Measurements from ENCODE around the gene C8A.

The C8A gene

DNA sequence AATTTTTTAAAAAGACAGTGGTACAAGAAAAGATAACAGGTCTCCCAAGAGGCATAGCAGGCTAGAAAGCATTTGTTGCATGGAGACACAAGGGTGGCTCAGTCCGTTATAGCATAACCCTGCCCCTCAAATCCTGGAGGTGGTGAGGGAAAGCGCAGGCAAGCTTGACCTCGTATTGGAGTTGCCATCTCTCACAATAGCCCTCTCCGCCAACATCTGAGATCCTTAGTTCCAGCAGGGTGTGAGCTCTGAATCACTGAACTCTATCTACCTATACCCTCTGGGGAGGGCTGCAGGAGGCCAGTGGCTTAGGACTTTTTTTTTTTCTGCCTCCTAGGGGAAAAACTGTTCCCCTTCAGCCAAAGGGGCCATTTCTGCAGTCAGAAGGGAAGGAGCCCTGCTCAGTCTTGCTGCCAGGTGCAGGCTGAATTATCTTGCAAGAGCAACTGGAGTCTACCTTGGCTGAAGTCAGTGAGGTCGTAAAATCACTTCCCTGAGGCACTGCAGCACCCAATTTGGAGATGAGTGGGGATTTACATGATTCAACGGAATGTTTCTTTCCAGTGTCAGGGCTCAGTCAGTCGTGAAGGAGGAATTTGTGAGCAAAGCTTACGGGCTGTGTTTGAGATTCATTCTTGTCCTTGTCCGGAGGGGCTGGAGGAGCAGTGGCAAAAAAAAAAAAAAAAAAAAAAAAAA lies 17.2 kb upstream of the C8A start:
- no peak for DNase-seq (ENCODE audit: low spot score)

DNA sequence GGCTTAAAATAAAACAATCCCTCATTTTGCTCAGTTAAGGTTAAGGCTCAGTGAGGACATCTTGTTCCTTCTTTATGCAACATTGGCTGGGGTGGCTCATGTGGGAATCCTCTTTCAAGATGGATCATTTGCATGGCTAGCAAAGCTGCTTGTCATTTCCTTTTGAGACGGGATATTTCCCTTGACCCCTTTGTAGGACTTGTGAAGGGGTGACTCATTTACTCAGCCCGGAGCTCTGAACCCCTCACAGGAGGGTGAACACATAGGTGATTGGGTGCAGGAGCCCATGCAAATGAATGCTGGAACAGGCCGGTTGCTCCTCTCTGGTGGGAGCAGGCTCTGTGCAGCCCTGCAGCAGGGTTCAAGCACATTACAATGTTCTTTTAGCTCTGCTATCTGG lies 15.8 kb upstream of the C8A start:
- DNase-seq (ENCODE audit: low spot score): no peak

DNA sequence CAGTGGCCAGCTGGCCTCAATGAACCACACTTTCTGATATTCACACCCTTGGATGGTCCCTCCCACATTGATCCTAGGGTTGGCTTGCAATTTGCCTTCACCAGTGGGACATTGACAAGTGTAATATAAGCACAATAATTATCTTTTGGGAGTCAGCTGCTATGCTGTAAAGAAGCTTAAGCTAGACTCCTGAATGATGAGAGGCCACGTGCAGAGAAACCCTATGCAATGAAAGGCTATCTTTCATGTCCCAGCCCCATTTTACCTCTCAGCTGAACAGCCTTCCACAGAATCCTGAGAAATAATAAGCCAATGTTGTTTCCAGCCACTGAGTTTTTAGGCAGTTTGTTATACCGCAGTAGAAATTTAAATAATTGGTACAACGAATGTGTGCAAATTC lies 11.1 kb upstream of the C8A start:
- no peak for DNase-seq (ENCODE audit: low spot score)

DNA sequence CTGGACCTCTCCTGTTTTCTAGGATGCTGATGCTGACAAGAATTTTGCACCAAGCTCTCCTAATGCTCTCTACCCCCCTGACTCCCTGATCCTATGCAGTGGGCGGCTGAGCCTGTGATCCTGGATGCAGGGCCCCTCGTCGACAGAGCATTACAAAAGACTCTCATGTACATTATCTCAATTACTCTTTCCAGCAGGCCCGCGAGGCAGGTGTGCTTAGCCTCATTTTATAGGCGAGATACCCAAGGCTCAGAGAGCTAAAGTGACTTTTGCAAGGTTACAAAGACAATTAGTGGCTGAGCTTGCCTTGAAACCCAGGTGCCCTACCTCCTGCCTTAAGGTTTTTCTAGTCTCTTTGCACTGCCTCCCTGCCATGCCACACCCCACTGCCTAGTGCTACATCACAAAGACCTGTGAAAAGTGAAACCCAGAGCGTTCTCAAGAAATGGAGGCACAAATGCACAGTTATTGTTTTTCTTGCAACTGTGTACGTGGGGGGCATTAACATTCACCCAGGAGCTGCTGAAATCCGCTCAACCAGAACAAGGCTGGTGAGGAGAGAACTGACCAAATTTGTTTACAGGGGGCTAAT lies 10.0 kb upstream of the C8A start:
- no peak for DNase-seq (ENCODE audit: low spot score)

DNA sequence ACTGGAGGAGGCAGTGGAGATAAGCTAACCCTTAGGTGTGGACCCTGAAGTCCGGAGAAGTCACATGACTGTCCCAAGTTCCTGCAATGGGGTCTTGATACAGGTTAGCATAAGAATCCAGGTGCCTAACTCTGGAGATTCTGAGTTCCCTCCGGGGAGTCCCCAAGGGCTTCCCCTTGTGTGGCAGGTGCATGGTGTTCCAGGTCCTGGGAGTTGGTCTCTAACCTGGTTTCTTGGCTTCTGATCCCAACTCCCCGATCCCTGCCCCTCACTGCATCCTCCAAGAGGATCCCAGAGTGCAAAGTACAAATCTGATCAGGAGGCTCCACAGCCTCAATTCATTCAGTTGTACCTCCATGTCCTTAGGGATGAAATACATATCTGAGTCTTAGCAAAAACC lies 9.3 kb upstream of the C8A start:
- DNase-seq (ENCODE audit: low spot score): no peak

DNA sequence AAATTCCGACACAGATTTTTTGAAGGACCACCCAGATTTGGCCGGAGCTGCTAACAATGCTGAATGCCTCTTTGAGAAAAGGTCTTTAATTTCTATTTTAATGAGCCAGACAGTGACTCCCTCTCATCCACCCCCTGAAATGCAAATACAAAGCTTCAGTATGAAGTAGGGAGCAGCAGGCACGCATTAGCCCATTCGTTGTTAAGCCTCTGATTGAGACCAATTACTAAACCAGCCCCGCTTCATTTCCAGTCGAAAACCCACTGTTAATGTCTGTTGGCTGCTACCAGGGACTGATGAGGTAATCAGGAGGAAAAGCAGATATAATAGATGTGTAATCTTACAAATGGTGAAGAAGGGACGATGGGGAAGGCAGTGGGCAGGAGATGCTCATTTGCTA lies 4.8 kb upstream of the C8A start:
- DNase-seq (ENCODE audit: low spot score): no peak

DNA sequence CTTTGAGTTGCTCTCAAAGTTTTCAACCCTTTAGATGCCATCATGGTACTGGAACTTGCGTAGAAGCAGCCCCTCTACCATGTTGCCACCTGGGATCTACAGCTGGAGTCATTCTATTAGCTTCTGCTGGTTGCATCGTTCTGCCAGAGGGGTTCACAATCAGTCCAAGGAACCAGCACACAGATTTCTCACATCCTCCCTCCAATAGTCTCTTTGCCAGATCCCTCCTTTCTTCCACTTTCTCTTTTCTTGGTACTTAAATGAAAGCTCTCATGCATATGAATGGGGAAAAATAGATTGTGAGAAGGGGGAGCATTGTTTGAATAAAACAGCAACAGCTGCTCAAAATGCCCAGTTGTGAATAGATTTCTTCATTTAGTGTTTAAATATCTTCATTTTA lies 4.2 kb upstream of the C8A start:
- no peak for DNase-seq (ENCODE audit: low spot score)

DNA sequence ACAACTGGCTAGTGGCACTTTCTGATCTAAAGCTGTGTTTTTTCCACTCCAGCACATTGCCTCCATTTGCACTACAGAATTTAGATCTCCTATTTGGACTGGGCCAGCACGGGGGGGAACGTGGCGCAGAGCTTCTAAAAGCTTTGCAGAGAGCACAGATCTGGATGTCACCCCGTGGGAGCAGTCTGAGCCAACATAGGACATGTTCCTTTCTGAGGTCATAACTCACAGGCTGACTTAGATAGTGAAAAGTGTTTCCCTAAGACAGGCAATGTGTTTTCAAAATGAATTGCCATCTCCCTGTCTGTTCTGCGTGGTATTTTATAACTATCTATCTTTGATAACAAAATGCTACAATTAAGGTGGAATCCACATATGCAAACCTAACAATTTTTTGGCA lies 3.7 kb upstream of the C8A start:
- no peak for DNase-seq (ENCODE audit: low spot score)

DNA sequence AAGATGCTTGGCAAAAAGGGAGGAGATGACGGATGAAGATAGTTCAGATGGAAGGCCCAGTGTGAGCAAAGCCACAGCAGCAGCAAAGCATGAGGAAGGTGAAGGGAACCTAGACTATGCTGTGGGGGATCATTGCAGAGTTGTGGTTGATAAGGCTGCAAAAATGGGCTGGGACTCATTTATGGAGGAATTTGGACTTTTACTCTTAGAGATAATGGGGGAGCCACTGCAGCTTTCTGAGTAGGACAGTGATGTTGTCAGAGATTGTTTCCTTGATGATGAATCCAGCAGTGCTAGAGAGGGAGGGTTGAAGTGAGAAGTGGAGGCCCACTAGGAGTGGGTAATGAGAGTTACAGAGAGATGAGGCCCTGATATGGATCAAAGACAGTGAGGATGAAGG lies 2.1 kb upstream of the C8A start:
- DNase-seq (ENCODE audit: low spot score): no peak

DNA sequence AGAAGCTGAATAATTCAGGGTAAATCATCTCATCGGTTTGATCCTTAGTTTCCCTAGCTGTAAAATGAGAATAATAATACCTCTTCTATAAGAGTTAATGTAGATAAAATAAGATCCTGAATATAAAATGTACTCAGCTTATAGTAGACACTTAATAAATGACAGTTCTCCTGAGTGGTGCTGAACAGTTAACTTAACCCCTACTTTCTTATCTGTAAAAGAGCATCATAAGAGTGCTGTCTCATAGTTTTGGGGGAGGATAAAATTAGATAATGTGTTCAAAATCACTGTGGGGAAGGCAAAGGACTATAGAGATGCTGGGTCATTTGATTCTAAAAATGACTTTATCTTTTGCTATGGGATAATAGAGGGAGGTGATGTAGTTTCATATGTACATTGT lies 593 bp downstream of the C8A start:
- no peak for DNase-seq (ENCODE audit: low spot score)

DNA sequence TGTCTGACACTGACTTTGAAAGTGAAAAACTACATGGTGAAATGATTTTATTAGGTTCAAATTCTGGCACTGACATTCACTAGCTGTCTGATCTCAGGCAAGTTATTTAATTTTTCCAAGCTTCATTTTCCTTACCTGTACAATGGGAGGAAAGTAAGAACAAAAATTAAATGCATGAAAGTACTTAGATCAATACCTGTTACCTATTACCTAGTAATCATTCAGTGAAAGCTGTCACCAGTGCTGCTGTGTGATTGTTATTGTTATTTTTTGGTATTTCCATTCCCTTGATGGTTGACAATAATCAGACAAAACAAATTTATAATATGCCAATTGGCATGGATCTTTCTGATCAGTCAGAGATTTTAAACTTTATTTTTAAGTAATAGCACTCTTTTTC lies 1.6 kb downstream of the C8A start:
- DNase-seq (ENCODE audit: low spot score): no peak

DNA sequence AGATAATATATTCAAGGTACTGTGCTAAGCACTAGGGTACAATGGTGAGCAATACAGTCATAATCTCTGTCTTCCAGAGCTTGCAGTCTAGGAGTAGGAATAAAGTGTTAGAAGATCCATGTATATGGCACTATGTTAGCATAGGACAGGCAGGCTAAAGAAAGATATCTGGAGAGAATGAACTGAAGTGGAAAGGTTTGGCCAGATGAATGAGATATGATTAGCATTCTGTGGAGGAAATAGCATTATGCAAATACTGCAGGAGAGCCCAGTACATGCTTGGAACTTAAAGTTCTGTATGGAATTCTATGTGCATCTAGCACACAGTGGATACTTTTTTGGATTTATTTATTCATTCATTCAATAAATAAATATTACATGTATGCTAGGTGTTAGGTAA lies 4.7 kb downstream of the C8A start:
- no peak for DNase-seq (ENCODE audit: low spot score)

DNA sequence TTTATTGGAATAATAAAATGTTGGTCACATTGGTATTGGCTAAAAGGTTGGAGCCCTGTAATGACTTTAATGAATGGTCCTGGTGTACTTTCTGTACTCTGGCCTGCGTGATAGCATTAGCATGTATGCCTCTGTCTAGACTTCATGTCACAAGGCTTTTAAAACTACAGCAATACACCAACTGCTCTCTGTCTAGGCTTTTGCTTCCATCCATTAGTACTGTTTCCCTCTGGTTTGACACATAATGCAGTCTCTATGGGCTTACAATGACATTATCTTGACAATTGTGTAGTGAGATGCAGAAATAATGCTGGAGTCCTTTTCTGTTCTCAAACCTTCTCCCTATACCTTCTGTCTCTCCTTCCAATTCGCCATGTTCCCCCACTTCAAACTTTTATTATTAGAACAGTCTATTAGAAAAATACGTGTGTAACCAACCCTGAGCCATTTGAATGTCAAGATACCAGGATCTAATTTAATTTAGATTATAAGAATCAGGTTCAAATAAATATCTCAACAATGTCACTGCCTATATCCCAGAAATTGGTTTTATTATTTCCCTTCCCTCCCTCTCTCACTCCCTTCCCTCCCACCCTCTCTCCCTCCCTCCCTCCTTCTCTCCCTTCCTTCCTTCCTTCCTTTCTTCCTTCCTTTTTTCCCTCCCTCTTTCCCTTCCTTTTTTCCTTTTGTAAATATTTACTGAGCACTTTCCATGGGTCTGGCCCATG lies 8.8 kb downstream of the C8A start:
- no peak for DNase-seq (ENCODE audit: low spot score)

DNA sequence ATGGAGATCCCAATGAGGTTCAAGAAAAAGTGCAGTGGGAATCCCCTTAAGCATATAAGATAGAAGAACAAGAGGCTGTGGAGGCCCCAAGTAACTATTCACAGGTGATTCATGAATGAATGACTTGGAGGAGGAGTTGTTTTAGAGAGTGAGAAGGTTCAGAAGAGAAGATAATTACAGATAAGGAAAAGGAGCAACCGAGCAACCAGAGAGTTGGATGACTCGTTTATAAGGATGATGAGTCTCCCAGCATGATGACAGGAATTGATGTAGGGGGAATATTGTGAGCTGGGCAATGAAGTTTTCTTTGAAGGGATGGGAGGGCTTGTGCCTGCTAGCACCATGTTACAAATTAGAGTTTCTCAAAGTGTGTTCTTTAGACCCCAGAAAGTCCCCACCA lies 9.8 kb downstream of the C8A start:
- no peak for DNase-seq (ENCODE audit: low spot score)

DNA sequence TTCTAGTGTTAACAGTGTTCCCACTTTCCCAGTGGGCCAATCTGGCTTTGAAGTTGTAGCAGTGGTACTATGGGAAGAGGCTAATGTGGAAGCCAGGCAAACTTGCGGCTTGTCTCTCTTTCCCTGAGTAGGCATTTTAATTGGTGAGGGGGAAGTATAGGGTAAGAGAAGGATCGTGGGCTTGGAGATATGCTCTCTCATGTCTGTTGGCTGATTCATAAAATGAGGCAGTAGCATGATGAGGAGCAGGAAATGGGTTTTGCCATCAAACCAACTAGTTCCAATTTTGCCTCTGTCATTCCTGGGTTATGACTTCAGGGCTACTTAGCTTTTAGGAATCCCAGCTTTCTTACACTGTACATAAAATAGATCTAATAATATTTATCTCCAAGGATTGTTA lies 12.1 kb downstream of the C8A start:
- no peak for DNase-seq (ENCODE audit: low spot score)

DNA sequence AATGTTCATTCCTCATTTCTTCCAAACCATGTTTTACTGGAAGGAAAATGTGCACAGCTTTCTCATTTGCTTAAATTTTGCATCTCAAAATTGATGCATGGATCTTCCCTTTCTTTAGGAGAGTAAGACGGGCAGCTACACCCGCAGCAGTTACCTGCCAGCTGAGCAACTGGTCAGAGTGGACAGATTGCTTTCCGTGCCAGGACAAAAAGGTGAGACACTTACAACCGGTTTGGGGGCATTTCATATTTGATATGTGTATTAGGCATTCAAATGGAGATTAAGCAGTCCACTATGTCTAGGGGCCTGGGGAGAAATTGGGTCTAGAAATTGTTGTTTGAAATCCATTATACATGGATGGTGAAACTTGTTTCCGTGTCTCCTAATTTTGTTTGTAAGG lies 12.9 kb downstream of the C8A start:
- DNase-seq (ENCODE audit: low spot score): no peak

DNA sequence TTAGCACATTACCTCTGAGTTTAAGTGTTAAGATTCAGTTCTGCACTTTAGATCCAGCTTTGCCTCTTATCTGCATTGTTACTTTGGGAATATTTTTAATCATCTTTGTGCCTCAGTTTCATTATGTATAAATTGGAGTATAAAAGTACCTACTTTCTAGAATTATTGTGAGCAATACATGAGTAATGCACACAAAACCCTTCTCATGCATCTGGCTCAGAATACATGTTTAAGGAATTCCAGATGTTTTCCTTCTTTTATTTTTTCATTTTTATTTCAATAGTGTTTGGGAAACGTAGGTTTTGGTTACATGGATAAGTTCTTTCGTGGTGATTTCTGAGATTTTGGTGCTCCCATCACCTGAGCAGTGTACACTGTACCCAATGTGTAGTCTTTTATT lies 14.2 kb downstream of the C8A start:
- DNase-seq (ENCODE audit: low spot score): no peak

DNA sequence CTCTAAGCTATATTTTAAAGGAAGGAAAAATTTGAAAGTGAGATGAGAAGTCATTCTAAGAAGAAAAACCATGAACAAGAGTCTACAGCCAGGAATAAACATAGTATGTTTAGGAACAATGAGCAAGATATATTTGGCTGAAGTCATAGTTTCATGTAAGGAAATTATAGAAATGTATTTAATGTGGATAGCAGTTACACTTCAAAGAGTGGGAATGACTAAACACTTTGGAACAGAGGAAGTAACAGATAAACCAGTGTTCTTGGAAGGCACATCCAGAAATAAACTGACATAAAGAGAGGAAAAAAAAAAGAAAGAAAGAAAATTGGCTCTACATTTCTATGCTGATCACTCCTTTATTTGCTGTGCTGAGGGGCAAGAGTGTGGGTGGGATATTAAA lies 18.0 kb downstream of the C8A start:
- DNase-seq (ENCODE audit: low spot score): no peak

DNA sequence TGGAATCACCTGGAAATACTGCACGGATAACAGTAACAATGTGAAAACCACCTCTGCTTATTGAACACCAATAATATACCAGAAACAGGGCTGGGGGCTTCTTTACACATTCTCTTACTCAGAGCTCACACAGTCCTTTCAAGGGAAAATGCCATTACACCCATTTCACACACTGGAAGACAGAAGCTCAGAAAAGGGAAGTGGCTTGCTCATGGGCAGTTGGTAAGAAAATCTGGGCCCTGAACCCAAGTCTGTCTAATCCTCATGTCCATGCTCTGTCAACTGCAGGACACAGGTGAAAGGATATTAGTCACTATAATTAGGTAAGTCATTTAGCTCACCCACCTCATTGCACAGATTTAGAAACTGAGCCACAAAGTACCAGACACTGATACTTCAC lies 18.6 kb downstream of the C8A start:
- DNase-seq (ENCODE audit: low spot score): no peak

DNA sequence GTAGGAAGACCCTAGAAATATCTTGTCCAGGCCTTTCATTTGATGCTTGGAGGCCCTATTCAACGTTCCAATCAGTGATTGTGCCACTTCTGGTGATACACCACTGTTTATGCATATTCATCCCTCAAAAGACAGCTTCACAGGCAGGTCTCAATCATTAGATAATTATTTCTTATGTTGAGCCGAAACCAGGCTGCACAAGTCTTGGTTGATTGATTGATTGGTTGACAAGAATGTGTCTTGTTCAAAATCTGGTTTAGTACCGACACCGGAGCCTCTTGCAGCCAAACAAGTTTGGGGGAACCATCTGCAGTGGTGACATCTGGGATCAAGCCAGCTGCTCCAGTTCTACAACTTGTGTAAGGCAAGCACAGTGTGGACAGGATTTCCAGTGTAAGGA lies 20.1 kb downstream of the C8A start:
- no peak for DNase-seq (ENCODE audit: low spot score)

DNA sequence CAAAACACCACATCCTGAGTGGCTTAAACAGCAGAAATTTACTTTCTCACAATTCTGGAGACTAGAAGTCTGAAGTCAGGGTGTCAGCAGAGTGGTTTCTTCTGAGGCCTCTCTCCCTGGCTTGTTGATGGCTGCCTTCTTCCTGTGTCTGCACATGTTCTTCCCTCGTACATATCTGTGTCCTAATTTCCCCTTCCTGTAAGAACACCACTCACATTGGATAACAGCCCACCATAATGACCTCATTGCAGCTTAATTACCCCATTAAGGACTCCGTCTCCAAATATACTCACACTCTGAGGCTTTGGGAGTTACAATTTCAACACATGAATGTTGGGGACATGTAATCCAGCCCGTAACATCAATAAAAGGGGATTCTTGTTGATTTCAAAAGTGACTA lies 23.4 kb downstream of the C8A start:
- DNase-seq (ENCODE audit: low spot score): no peak

DNA sequence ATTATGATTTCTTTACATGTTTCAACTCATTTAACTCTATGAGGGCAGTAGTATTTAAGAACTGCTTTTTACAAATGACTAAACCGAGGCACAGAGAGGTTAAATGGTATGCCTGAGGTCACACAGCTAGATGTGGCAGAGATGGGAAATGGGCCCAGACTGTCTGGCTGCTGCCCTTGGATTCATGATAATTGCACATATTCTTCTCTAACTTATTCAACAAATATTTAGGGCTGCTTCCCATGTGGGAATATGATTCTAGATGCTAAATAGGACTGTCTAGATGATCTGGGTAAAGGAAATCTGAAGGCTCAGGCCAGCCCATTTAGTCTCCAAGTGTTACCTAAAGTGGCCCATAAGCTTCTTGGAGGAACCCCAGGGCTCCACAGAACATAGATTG lies 26.2 kb downstream of the C8A start:
- DNase-seq (ENCODE audit: low spot score): no peak

DNA sequence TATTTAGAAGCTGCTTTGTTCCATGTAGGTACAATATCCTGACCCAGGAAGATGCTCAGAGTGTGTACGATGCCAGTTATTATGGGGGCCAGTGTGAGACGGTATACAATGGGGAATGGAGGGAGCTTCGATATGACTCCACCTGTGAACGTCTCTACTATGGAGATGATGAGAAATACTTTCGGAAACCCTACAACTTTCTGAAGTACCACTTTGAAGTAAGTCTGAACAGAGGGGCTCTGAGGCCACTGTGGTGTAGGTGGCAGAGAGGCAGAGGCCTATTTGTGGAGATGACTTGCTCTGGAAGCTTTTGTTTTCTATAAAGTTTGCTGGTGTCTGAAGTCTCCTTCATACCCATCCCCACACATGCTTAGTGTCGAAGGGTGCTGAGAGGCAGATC lies 26.8 kb downstream of the C8A start:
- DNase-seq (ENCODE audit: low spot score): no peak

DNA sequence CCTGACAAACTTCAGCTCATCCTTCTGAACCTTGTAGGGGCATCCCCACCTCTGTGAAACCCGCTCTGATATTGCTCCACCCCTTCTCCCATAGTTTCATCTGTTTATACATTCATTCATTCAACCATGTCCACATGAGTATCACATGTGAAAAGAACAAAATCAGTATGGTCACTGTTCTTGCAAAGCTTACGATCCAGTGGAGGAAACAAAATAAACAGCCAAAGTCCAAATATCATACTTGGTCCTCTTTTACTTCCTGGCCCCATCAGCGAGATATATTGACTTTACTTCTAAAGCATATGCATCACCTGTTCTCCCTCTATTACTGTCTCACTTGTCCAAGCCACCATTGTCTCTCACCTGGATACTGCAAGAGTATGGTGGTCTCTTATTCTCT lies 35.6 kb downstream of the C8A start:
- no peak for DNase-seq (ENCODE audit: low spot score)
